A673 (cell line): ENCODE measurements around the gene E2F3.

Source experiments
- CTCF ChIP-seq: fragments of 300-800, 200-600 bp; sonication (generic); conservative IDR thresholded peaks from 2 replicates; pipeline ENCODE4 v1.5.1; 2017; ENCODE audit warnings: low read depth, mild to moderate bottlenecking, antibody characterized with exemption, low read length, moderate library complexity, mixed read lengths
- EZH2 ChIP-seq: fragments of 200-600 bp; sonication (generic); IDR thresholded peaks from 2 replicates; pipeline ENCODE4 v1.6.1; 2017; ENCODE audit warnings: borderline replicate concordance, low read depth, mild to moderate bottlenecking, mixed read lengths, antibody characterized with exemption, low read length; ENCODE audit not compliant: poor library complexity, severe bottlenecking

- TF ChIP-seq CTCF (no peak), EZH2 (no peak)
Observed at GRCh38 chr6:20486641-20487040, 85.0 kb downstream of the E2F3 start.
